Lung (tissue), 12 donors: ENCODE results near the gene ANO8. TPM values are rescaled to one million over a fixed set of nuclear protein-coding genes. Genes with fewer than 3 reads are reported as not detected.

ENCODE experiments used
- ATAC-seq: fragments of 200-7000 bp; cut with Tn5 transposase; one replicate; pipeline ENCODE4 v1.9.1; 2020; ENCODE audit warnings: moderate number of reproducible peaks; ENCODE audit not compliant: insufficient read depth, low FRiP score
- DNase-seq, 3 donors: peaks; one replicate each; pipeline ENCODE4 v3.0.0-alpha.2; 2013 to 2017
- H3K27ac ChIP-seq, 2 donors: one replicate each; pipeline ENCODE4 v1.5.1; 2013; ENCODE audit warnings: mild to moderate bottlenecking in 2 of 2, moderate library complexity in 2 of 2, control low read depth in 1 of 2, inconsistent platforms in 1 of 2, low read depth in 1 of 2, low read length in 1 of 2
- H3K27me3 ChIP-seq, 3 donors: one replicate each; pipeline ENCODE4 v1.5.1; 2013; ENCODE audit warnings: low read length in 2 of 3; ENCODE audit not compliant: control insufficient read depth in 3 of 3, insufficient read depth in 3 of 3
- H3K36me3 ChIP-seq, 4 donors: one replicate each; pipeline ENCODE4 v1.5.1; 2013; ENCODE audit warnings: low read length in 4 of 4, mild to moderate bottlenecking in 1 of 4, moderate library complexity in 1 of 4; ENCODE audit not compliant: control insufficient read depth in 4 of 4, insufficient read depth in 4 of 4
- H3K4me1 ChIP-seq, 5 donors: one replicate each; pipeline ENCODE4 v1.5.1; 2013; ENCODE audit warnings: low read length in 5 of 5, mild to moderate bottlenecking in 2 of 5, moderate library complexity in 1 of 5; ENCODE audit not compliant: control insufficient read depth in 5 of 5, insufficient read depth in 5 of 5
- H3K4me3 ChIP-seq: one replicate; pipeline ENCODE4 v1.5.1; 2013; ENCODE audit warnings: mild to moderate bottlenecking, control low read depth, moderate library complexity
- H3K9ac ChIP-seq, 2 donors: one replicate each; pipeline ENCODE4 v1.5.1; 2013; ENCODE audit warnings: low read length in 2 of 2, control low read depth in 1 of 2; ENCODE audit not compliant: insufficient read depth in 1 of 2
- H3K9me3 ChIP-seq, 4 donors: one replicate each; pipeline ENCODE4 v1.5.1; 2013; ENCODE audit warnings: low read length in 3 of 4, mild to moderate bottlenecking in 1 of 4, moderate library complexity in 1 of 4; ENCODE audit not compliant: control insufficient read depth in 4 of 4, insufficient read depth in 3 of 4
- CTCF ChIP-seq: IDR thresholded peaks from 2 replicates; pipeline ENCODE4 v1.5.1; 2012; ENCODE audit warnings: mild to moderate bottlenecking; ENCODE audit errors: control extremely low read depth, extremely low read depth
- WGBS, 2 donors: extraction: QIAGEN DNeasy Blood & Tissue Kit; methylation state at CpG; one replicate each; pipeline ENCODE4 v1.1.7; 2013; 5-methylcytosine and 5-hydroxymethylcytosine counted together
- polyA plus RNA-seq, 2 donors: library from polyadenylated mRNA; stranded (reverse); fragments of 200-250 nt; gene quantifications; one replicate each; pipeline ENCODE4 v1.2.1, GENCODE V29; 2013
- total RNA-seq, 2 donors: library from RNA; depleted of rRNA in 1 of 2; stranded (reverse); fragments of >200 nt in 1 of 2; gene quantifications; one replicate each; pipeline ENCODE4 v1.2.1, GENCODE V29; 2014 to 2021
- donor health status: control.
- donor health status: control.
- donor health status: Bipolar disorder and iron deficiency.
- donor health status: healthy.
- donor health status: DM: yes; HTN: yes; CAD: no.

Gene ANO8
- total and polyA plus RNA-seq, 4 donors: 7.1 to 22.5 (median 8.0) TPM

GRCh38 chr19:17379221-17379631, 44.6 kb upstream of the ANO8 start:
- Histone ChIP-seq H3K36me3 (no peaks in the 10 kb centered on the region), H3K9ac (no peak overlapping the region), H3K9me3 (peaks cover 0 to 1% (median 0%) of the 10 kb centered on the region in 4 donors), H3K4me1 (peaks cover 0 to 14% (median 4%) of the 10 kb centered on the region in 5 donors), H3K27ac (peak overlapping the region in 1 of 2 donors; percentile 2), H3K4me3 (no peak overlapping the region), H3K27me3 (no peaks in the 10 kb centered on the region)
- DNase-seq (peak; percentile 58 to 80 (median 72)), ATAC-seq (no peak)
- WGBS, 2 donors: 23 to 29% methylated on average over 14 of the region's 14 CpGs
- TF ChIP-seq CTCF: no peak

DNA sequence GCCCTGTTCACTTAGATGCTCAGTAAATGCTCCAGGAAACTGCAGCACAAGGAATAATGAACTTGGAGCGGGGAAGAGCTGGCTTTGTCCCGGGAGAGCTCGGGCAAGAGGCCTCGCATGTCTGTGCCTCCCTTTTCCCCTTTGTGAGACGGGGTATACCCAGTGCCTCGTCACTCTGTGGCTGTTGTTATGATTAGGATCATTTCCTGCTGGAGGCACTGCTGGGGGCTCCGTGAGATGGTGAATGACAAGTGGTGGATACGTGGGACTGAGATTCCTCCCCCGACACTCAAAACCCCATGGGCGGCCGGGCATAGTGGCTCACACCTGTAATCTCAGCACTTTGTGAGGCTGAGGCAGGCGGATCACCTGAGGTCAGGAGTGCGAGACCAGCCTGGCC, 43.6 kb upstream of the ANO8 start:
- no peak overlapping the region for H3K4me3 ChIP-seq
- no peak for ATAC-seq
- H3K9ac ChIP-seq: no peak overlapping the region
- H3K36me3 ChIP-seq: no peaks in the 10 kb centered on the region
- 40 to 47% methylated on average over 13 of the region's 13 CpGs for WGBS, 2 donors
- H3K9me3 ChIP-seq: peaks cover 0 to 1% (median 0%) of the 10 kb centered on the region in 4 donors
- H3K27me3 ChIP-seq: no peaks in the 10 kb centered on the region
- no peak for DNase-seq
- H3K4me1 ChIP-seq: peaks cover 0 to 14% (median 4%) of the 10 kb centered on the region in 5 donors
- peak overlapping the region in 1 of 2 donors; percentile 35 for H3K27ac ChIP-seq
- no peak for TF ChIP-seq CTCF

DNA sequence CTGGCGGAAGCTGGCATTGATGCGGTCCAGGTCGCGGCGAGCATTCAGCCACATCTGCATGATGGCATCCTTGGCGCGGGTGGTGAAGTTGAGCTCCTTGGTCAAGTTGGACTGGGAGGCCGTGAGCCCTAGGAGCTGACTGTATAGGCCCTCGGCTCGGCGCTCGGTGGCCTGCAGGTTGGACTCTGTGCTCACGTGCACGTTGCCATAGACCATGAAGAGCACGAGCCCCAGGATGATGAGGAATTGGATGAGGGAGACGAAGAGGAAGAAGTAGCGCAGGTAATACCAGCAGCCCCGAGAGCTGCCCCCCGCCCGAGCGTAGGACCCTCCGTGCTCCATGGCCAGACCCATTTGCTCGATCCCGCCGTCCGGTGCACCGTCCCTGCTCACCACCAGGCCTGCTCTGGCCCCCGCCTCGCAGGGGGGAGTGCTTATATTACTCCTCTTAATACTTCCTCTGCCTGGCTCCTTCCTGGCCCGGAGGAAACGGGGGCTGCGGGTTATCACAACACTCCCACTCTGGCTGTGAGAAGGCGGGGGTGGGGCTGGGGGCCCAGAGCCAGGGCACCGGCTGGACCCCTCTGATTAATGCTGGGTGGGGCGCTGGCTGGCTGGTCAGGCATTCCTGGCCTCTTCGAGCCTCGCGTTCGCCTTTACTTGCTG, 42.4 kb upstream of the ANO8 start, which contains the start of gene PLVAP:
Gene PLVAP (minus strand): TSS at position 408 of the 666 bp plus-strand sequence. CDS start 54 bp downstream, at position 354.
- TF ChIP-seq CTCF: no peak
- Histone ChIP-seq H3K36me3 (no peaks in the 10 kb centered on the region), H3K27me3 (no peaks in the 10 kb centered on the region), H3K4me3 (no peak within 1 kb of the TSS), H3K9me3 (peaks cover 0 to 1% (median 0%) of the 10 kb centered on the region in 4 donors), H3K4me1 (peaks cover 0 to 11% (median 4%) of the 10 kb centered on the region in 5 donors), H3K27ac (peak within 1 kb of the TSS in 1 of 2 donors; percentile 40), H3K9ac (no peak within 1 kb of the TSS)
- WGBS, 2 donors: 36 to 45% methylated on average over 39 of the region's 39 CpGs
- DNase-seq (peak in 2 of 3 donors; percentile 17 to 46), ATAC-seq (no peak)
